Measurements from ENCODE around the gene LARGE1.
A peak's percentile ranks its signal among the peaks of the same experiment; 100 is the strongest.

LARGE1 gene

GRCh38 chr22:33787645-33788456 is 132.4 kb downstream of the LARGE1 start:
- no peak for DNase-seq (ENCODE audit: low read depth)
- no peak overlapping the region for H3K4me3 ChIP-seq (ENCODE audit: low read length)
- TF ChIP-seq, protein P1, sequence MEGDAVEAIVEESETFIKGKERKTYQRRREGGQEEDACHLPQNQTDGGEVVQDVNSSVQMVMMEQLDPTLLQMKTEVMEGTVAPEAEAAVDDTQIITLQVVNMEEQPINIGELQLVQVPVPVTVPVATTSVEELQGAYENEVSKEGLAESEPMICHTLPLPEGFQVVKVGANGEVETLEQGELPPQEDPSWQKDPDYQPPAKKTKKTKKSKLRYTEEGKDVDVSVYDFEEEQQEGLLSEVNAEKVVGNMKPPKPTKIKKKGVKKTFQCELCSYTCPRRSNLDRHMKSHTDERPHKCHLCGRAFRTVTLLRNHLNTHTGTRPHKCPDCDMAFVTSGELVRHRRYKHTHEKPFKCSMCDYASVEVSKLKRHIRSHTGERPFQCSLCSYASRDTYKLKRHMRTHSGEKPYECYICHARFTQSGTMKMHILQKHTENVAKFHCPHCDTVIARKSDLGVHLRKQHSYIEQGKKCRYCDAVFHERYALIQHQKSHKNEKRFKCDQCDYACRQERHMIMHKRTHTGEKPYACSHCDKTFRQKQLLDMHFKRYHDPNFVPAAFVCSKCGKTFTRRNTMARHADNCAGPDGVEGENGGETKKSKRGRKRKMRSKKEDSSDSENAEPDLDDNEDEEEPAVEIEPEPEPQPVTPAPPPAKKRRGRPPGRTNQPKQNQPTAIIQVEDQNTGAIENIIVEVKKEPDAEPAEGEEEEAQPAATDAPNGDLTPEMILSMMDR (conservative IDR thresholded peaks at IDR 0.05; ENCODE audit: low read length): no peak

GRCh38 chr22:33786149-33786548 is 134.1 kb downstream of the LARGE1 start:
- no peak overlapping the region for H3K4me3 ChIP-seq (ENCODE audit: low read length)
- TF ChIP-seq, protein P1 (conservative IDR thresholded peaks at IDR 0.05; ENCODE audit: low read length): no peak

DNA sequence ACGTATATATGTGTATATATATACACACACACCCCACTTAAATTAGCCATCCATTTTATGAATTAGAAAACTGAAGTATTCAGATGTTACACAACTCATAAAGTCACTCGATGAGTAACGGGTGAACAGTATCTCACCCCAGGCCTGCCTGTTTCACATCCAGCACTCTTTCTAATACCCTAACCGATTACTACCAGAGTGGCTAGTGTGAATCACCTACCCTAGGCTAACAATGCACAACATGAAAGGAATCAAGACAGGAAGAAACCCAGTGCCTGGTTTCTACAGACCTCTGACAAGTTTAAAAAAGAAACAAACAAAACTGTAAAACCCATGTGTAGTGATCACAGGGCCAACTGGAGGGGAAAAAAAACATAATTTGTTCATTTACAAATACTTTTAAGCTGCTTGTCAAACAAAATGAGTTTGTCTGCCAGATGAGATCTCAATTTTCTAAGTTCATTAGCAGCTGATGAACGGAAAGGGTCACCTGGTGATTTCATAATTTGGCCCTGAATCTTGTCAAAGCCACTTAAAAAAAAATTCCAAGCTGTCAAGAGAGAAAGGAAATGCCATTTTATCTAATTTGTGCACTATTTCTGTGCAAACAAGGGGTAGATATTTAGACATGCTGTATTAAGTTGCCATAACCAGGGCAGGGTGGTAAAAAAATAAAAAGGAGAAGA is 134.8 kb downstream of the LARGE1 start:
- TF ChIP-seq, protein P1 (conservative IDR thresholded peaks at IDR 0.05; ENCODE audit: low read length): no peak
- no peak overlapping the region for H3K4me3 ChIP-seq (ENCODE audit: low read length)
- peak; percentile 88 for DNase-seq (ENCODE audit: low read depth)

More at GRCh38 chr22:33786149-33786548, 134.1 kb downstream of the LARGE1 start:
- DNase-seq (ENCODE audit: low read depth): no peak

- no peak overlapping the region for H3K4me3 ChIP-seq (ENCODE audit: low read length)
- TF ChIP-seq, protein P1 (conservative IDR thresholded peaks at IDR 0.05; ENCODE audit: low read length): no peak
- peak; percentile 82 for DNase-seq (ENCODE audit: low read depth)
These were observed 138.9 kb downstream of the LARGE1 start for GRCh38 chr22:33781411-33781810.

- TF ChIP-seq, protein P1 (conservative IDR thresholded peaks at IDR 0.05; ENCODE audit: low read length): no peak
- no peak overlapping the region for H3K4me3 ChIP-seq (ENCODE audit: low read length)
- DNase-seq (ENCODE audit: low read depth): peak; percentile 50
These were observed 139.6 kb downstream of the LARGE1 start for GRCh38 chr22:33780531-33781136.

DNA sequence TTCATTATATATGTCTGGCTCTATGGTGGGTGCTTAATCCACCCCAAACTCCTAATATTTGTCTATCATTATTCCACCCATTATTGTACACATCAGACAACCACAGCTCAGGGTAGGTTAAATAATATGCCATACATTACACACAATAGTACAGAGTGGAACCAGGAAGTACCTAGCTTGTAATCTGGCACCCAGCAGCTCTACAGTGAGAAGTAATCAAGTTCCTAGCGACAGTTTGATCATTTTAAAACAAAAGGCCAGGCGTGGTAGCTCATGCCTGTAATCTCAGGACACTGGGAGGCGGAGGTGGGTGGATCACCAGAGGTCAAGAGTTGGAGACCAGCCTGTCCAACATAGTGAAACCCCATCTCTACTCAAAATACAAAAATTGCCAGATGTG is 141.0 kb downstream of the LARGE1 start:
- no peak for DNase-seq (ENCODE audit: low read depth)
- H3K4me3 ChIP-seq (ENCODE audit: low read length): no peak overlapping the region
- TF ChIP-seq, protein P1 (conservative IDR thresholded peaks at IDR 0.05; ENCODE audit: low read length): no peak
